ENCODE data around the gene PYROXD2.

PYROXD2 gene

DNA sequence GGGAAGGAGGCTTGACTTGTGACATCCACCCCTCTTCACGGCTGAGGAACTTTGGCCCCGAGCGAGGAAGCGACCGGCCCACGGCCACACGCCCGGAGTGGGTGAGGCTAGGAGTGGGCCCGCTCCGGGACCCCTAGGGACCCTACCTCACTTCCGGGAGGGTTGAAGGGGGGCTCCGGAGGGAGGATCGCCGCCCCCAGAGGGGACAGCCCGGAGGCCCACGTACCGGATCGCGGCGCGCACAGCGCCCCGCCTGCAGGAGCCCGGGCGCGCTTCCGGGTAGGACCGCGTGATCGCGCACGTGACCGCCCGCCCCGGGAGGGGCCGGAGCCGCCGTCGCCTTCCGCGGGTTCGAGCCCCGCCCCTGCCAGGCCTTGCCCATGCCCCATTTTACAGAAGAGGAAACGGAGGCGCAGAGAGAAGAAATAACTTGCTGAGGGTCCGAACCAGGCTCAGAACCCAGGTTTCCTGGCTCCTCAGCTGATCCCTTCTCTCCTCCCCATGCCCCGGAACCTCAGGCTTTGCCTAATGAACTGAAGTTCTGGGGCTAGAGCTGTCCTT is 31.8 kb upstream of the PYROXD2 start, which contains the start of gene HPS1:
HPS1 (minus strand) TSS at position 275 of the 561 bp plus-strand sequence. CDS start 3,695 bp downstream, outside the sequence.
- no peaks in the 10 kb centered on the region for H3K9me3 ChIP-seq (ENCODE audit: low read length)
- peak within 1 kb of the TSS; percentile 97 for H3K4me3 ChIP-seq (ENCODE audit: low read length)
- no peaks in the 10 kb centered on the region for H3K27me3 ChIP-seq (ENCODE audit: insufficient read depth, low read length)
- peak within 1 kb of the TSS; percentile 100 for H2AFZ ChIP-seq (ENCODE audit: low read depth, low read length)
- peaks cover 4% of the 10 kb centered on the region for H3K4me1 ChIP-seq (ENCODE audit: insufficient read depth, low read length)
- peaks cover 24% of the 10 kb centered on the region for H3K36me3 ChIP-seq (ENCODE audit: insufficient read depth, low read length)

DNA sequence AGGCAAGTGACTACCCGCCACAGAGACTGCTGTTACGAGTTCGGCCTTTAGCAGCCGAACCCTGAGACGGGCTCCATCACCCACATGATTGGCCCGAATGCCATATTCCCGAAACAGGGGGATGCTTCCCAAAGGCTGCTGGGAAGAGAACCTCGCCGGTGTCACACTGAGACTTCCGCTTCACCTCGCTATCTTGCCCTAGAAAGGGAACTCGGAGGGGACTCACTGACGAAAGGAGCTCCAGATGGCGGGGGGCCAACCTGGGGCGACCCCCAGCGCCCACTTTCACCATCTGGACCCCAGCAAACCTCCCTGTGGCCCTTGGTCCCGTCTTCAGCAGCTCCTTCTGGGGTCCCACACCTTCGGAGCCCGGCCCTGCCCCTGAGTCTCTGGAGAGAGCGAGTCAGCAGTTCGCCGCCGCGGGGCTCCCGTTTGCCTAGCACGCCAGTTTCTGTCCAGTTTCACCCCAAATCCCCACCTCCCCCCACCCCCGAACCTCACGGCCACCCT is 31.2 kb upstream of the PYROXD2 start:
- H3K36me3 ChIP-seq (ENCODE audit: insufficient read depth, low read length): peaks cover 24% of the 10 kb centered on the region
- H3K9me3 ChIP-seq (ENCODE audit: low read length): no peaks in the 10 kb centered on the region
- peak overlapping the region; percentile 97 for H3K4me3 ChIP-seq (ENCODE audit: low read length)
- peaks cover 4% of the 10 kb centered on the region for H3K4me1 ChIP-seq (ENCODE audit: insufficient read depth, low read length)
- H3K27me3 ChIP-seq (ENCODE audit: insufficient read depth, low read length): no peaks in the 10 kb centered on the region
- H2AFZ ChIP-seq (ENCODE audit: low read depth, low read length): peak overlapping the region; percentile 100

DNA sequence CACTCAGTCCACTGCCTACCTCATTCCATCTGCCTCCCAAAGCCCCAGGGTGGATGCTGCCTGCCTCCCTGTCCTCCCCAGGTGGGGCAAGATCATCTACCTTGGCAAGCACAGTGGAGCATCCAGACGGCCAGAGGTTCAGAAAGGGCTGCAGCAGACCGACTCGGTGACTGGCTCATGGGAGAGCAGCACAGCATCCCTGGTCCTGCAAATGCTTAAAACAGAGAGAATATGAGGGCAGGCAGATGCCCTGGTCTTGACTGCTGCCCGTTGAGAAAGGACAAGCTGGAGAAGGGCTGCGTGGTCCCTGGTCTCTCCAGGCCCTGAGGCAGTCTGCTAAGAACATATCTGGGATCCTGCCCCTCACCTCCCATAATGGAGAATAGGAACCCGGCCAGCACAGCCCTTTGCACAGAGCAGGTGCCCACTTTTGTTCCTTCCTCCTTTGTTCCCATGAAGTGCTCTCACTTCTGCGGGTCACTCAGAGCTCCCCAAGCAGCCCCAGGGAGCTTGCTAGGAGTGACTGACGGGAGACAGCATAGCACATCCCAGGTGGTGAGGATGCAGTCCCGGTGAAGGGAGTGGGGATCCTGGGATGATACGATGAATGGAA is 30.3 kb upstream of the PYROXD2 start:
- peaks cover 4% of the 10 kb centered on the region for H3K4me1 ChIP-seq (ENCODE audit: insufficient read depth, low read length)
- no peak overlapping the region for H2AFZ ChIP-seq (ENCODE audit: low read depth, low read length)
- no peaks in the 10 kb centered on the region for H3K9me3 ChIP-seq (ENCODE audit: low read length)
- no peaks in the 10 kb centered on the region for H3K27me3 ChIP-seq (ENCODE audit: insufficient read depth, low read length)
- no peak overlapping the region for H3K4me3 ChIP-seq (ENCODE audit: low read length)
- peaks cover 24% of the 10 kb centered on the region for H3K36me3 ChIP-seq (ENCODE audit: insufficient read depth, low read length)

DNA sequence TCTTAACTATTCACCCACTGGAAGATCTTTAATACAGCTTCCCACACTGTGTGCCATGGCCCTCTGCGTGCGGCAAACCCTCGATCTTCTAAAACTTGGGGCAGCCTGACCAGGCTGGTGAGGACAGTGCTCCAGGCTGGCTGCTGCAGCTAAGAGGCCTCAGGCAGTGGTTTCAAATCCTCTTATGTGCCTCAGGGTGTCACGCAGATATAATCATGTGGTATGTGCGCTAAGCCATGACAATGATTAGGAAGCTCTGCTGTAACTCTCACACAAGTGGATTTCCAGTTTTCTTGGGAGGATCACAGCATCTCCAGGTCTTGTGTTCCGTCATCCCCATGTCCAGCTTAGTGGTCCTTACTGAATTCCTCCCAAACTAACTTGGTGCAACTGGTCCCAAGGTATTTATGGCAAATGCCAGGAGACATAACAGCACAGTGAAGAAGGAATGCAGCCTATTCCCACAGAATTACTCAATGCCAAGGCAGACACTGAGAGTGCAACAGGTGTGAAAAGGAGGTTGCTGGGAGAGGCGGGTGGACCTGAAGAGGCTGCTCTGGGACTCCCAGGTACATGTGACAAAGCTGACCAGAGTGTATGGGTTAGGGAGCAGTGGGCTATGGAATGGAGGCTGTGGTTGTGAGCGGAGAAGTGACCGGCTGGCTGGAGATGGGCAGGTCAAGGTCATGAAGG is 29.5 kb upstream of the PYROXD2 start:
- Histone ChIP-seq H3K36me3 (ENCODE audit: insufficient read depth, low read length) (peaks cover 24% of the 10 kb centered on the region), H3K4me3 (ENCODE audit: low read length) (no peak overlapping the region), H3K4me1 (ENCODE audit: insufficient read depth, low read length) (peaks cover 4% of the 10 kb centered on the region), H3K9me3 (ENCODE audit: low read length) (peaks cover 2% of the 10 kb centered on the region), H3K27me3 (ENCODE audit: insufficient read depth, low read length) (no peaks in the 10 kb centered on the region), H2AFZ (ENCODE audit: low read depth, low read length) (no peak overlapping the region)

DNA sequence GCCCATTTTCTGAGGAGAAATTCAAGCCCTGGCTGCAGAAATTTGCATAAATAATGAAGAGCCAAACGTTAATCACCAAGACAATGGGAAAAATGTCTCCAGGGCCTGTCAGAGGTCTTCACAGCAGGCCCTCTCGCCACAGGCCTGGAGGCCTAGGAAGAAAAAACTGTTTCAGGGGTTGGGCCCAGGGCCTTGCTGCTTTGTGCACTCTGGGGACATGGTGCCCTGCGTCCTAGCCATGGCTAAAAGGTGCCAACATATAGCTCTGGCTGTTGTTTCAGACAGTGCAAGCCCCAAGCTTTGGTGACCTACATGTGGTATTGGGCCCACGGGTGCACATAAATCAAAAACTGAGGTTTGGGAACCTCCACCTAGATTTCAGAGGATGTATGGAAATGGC is 23.7 kb upstream of the PYROXD2 start:
- Histone ChIP-seq H2AFZ (ENCODE audit: low read depth, low read length) (no peak overlapping the region), H3K36me3 (ENCODE audit: insufficient read depth, low read length) (peaks cover 31% of the 10 kb centered on the region)

DNA sequence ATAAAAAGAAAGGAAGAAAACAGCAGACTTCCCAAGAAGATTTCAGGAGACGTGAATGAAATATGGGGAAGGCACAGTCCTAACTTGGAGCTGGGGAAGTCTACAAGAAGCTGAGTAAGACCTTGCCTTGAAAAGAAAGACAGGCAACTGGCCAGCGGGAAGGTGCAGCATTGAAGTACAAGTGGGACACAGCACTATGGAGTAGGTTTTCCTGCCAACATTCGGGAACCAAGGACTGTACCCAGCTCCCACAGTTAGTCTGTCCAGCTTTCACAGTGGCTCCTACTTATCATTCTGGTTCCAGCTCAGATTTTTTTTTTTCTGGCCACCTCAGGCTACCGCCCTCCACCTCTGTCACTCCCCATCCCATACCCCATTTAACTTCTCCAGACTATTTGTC is 21.7 kb upstream of the PYROXD2 start:
- H3K4me1 ChIP-seq (ENCODE audit: insufficient read depth, low read length): no peaks in the 10 kb centered on the region
- H3K9me3 ChIP-seq (ENCODE audit: low read length): peaks cover 28% of the 10 kb centered on the region
- no peak overlapping the region for H2AFZ ChIP-seq (ENCODE audit: low read depth, low read length)
- H3K36me3 ChIP-seq (ENCODE audit: insufficient read depth, low read length): peaks cover 29% of the 10 kb centered on the region
- no peaks in the 10 kb centered on the region for H3K27me3 ChIP-seq (ENCODE audit: insufficient read depth, low read length)
- H3K4me3 ChIP-seq (ENCODE audit: low read length): no peak overlapping the region

More for the DNA sequence above, 23.7 kb upstream of the PYROXD2 start:
- Histone ChIP-seq H3K27me3 (ENCODE audit: insufficient read depth, low read length) (no peaks in the 10 kb centered on the region), H3K4me1 (ENCODE audit: insufficient read depth, low read length) (no peaks in the 10 kb centered on the region), H3K4me3 (ENCODE audit: low read length) (no peak overlapping the region), H3K9me3 (ENCODE audit: low read length) (peaks cover 20% of the 10 kb centered on the region)

DNA sequence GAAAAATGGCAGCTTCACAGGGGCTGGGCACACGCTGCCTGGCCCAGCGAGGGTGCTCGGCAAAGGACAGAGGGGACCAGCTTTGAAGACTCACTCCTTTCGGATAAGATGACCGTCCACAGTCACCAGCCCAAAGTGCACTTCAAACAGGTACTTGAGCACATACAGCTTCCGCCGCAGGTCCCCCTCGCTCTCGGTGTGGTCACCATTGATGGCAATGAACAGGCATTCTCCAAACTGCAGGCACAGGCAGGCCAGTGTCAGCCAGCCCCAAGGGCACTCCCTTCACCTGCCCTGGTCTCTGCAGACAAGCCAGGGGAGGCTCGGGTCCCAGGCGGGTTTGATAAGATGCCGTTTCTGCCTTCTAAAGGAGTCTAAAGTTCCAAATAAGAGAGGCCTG is 20.2 kb upstream of the PYROXD2 start:
- Histone ChIP-seq H3K27me3 (ENCODE audit: insufficient read depth, low read length) (no peaks in the 10 kb centered on the region), H3K36me3 (ENCODE audit: insufficient read depth, low read length) (peaks cover 43% of the 10 kb centered on the region), H3K4me3 (ENCODE audit: low read length) (no peak overlapping the region), H2AFZ (ENCODE audit: low read depth, low read length) (no peak overlapping the region), H3K9me3 (ENCODE audit: low read length) (peaks cover 31% of the 10 kb centered on the region), H3K4me1 (ENCODE audit: insufficient read depth, low read length) (no peaks in the 10 kb centered on the region)

DNA sequence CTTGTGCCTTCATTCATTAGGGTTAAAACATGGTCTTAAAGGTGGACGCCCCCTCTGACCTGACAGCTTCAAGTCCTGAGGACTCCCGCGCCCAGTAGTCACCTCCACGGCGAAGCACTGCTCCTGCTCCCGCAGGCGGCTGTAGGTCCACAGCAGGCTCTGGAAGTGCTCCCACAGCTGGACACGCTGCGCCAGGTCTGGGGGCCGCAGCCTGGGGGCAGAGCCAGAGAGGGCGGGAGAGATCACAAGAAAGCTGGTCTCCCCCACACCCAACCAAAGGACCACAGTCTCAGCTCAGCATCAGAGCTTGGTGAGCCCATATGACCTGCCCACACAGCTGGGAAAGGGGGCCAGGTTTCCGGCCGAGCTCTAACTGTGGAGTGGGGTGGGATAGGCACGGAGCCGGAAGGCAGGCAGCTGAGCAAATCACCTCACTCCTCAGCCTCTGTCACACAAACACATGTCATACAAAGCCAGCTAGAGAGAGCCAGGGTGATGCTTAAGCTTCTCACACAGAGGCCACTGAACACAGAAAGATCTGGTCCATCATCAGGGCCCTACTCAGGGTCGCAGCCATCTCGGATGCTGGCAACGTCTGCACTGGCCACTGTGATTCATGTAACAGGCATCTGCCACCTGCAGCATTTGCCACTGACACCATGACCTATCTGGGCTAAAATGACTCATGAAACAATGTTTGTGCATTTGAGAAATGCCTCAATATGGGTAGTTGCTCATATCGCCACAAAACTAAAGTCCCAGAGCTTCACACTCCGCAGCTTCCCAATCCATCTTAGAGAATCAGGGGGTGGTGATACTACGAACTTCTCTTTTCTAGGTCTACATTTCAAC is 19.1 kb upstream of the PYROXD2 start:
- Histone ChIP-seq H2AFZ (ENCODE audit: low read depth, low read length) (no peak overlapping the region), H3K27me3 (ENCODE audit: insufficient read depth, low read length) (no peaks in the 10 kb centered on the region), H3K9me3 (ENCODE audit: low read length) (peaks cover 28% of the 10 kb centered on the region), H3K36me3 (ENCODE audit: insufficient read depth, low read length) (peaks cover 53% of the 10 kb centered on the region), H3K4me3 (ENCODE audit: low read length) (no peak overlapping the region), H3K4me1 (ENCODE audit: insufficient read depth, low read length) (no peaks in the 10 kb centered on the region)

DNA sequence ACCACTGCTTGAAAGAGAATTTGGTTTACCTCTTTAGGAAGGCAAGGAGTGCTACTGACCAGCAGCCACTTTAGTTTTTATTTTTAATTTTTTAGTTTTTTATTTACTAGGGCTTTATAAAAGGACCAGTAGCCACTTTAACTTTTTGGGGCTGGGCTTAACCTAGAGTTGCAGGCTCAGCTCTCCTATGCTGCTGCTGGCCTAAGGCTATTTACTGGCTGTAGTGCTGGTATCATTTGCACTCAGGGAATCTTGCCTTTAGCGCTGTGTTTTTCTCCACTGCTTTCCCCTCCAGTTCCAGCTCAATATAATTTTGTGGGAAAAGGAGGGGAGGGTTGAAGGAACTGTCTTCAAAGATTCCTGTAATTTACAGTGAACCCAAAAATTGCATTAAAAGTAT is 18.4 kb upstream of the PYROXD2 start:
- Histone ChIP-seq H2AFZ (ENCODE audit: low read depth, low read length) (no peak overlapping the region), H3K4me1 (ENCODE audit: insufficient read depth, low read length) (no peaks in the 10 kb centered on the region), H3K27me3 (ENCODE audit: insufficient read depth, low read length) (no peaks in the 10 kb centered on the region), H3K36me3 (ENCODE audit: insufficient read depth, low read length) (peaks cover 54% of the 10 kb centered on the region), H3K4me3 (ENCODE audit: low read length) (no peak overlapping the region), H3K9me3 (ENCODE audit: low read length) (peaks cover 28% of the 10 kb centered on the region)

DNA sequence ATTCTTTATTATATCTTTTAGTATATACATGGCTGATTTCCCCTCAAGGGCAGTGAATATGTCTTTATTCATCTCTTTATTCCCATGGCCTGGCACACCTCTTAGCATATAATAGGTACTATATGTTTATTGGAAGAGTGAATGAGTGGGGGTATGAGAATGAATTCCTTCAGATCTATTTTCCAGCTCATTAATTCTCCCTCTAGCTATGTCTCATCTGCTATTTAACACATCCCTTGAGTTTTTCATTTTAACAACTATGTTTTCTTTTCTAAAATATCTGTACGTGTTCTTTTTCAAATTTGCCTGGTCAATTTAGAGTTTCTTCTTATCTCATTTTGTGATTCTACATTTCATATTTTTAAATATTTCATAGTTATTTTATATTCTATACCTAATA is 17.3 kb upstream of the PYROXD2 start:
- Histone ChIP-seq H3K9me3 (ENCODE audit: low read length) (peaks cover 28% of the 10 kb centered on the region), H2AFZ (ENCODE audit: low read depth, low read length) (no peak overlapping the region), H3K4me1 (ENCODE audit: insufficient read depth, low read length) (no peaks in the 10 kb centered on the region), H3K27me3 (ENCODE audit: insufficient read depth, low read length) (no peaks in the 10 kb centered on the region), H3K4me3 (ENCODE audit: low read length) (no peak overlapping the region), H3K36me3 (ENCODE audit: insufficient read depth, low read length) (peaks cover 61% of the 10 kb centered on the region)

DNA sequence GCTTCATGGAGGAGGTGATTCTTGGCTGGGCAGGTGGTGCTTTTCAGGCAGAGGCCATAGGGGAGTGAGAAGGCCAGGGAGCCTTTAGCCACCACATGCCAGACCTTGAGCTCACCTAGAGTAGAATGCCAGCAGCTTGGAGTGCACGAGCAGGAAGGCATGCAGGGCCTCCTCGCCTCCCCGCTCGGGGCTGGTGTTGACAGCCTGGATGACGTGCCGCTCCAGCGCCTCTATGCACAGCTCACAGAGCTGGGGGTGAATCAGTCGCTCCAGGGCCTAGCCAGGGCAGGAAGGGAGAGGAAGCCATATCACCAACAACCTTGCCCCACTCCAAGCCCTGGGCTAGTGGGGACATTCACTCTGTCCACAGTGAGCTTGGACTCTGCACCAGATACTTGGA is 16.0 kb upstream of the PYROXD2 start:
- peaks cover 65% of the 10 kb centered on the region for H3K36me3 ChIP-seq (ENCODE audit: insufficient read depth, low read length)
- peaks cover 28% of the 10 kb centered on the region for H3K9me3 ChIP-seq (ENCODE audit: low read length)
- no peak overlapping the region for H2AFZ ChIP-seq (ENCODE audit: low read depth, low read length)
- H3K4me1 ChIP-seq (ENCODE audit: insufficient read depth, low read length): no peaks in the 10 kb centered on the region
- H3K27me3 ChIP-seq (ENCODE audit: insufficient read depth, low read length): no peaks in the 10 kb centered on the region
- no peak overlapping the region for H3K4me3 ChIP-seq (ENCODE audit: low read length)

DNA sequence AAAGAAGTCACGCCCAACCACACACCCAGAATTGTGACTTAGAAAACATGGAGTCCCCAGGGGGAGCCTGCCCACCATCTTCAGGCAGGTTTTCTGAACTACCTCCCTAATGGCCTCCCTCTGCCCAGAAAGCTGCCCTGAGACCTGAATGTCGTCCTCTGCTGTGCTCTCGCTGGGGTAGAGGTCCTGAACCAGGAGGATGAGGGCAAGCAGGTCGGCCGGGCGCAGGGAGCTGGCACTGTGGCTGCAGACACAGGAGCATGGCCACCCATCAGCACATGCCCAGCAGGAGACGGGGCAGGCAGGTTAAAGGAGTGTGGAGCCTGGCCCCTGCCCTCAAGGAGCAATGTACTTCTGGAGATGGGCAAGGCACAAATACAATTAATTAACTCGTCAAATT is 15.4 kb upstream of the PYROXD2 start:
- no peaks in the 10 kb centered on the region for H3K27me3 ChIP-seq (ENCODE audit: insufficient read depth, low read length)
- peaks cover 26% of the 10 kb centered on the region for H3K9me3 ChIP-seq (ENCODE audit: low read length)
- H3K4me3 ChIP-seq (ENCODE audit: low read length): no peak overlapping the region
- no peak overlapping the region for H2AFZ ChIP-seq (ENCODE audit: low read depth, low read length)
- H3K4me1 ChIP-seq (ENCODE audit: insufficient read depth, low read length): no peaks in the 10 kb centered on the region
- H3K36me3 ChIP-seq (ENCODE audit: insufficient read depth, low read length): peaks cover 61% of the 10 kb centered on the region
